SK-N-SH treated with all-trans-retinoic acid at 6 μM for 48 hours (cell line): ENCODE measurements around the gene FHIT.

Experiments used
- ARNTL ChIP-seq: fragments of 450-650 bp; formaldehyde crosslinking; IDR thresholded peaks from 2 replicates; pipeline ENCODE4 v1.5.0; 2020; ENCODE audit warnings: low read depth, mild to moderate bottlenecking, moderate library complexity, borderline replicate concordance
- BACH2 ChIP-seq: fragments of 250-450 bp; sonication (Bioruptor Pico); IDR thresholded peaks from 2 replicates; pipeline ENCODE4 v1.9.0; 2021; ENCODE audit warnings: mild to moderate bottlenecking, borderline replicate concordance
- CSRNP3 ChIP-seq: fragments of 250-450 bp; sonication (Bioruptor Pico); IDR thresholded peaks from 2 replicates; pipeline ENCODE4 v1.5.1; 2021; ENCODE audit warnings: mild to moderate bottlenecking, moderate library complexity
- ISL1 ChIP-seq: fragments of 250-450 bp; sonication (Bioruptor Pico); IDR thresholded peaks from 2 replicates; pipeline ENCODE4 v2.1.2; 2022; ENCODE audit warnings: mild to moderate bottlenecking, moderate library complexity
- PATZ1 ChIP-seq: fragments of 250-450 bp; sonication (Bioruptor Pico); IDR thresholded peaks from 2 replicates; pipeline ENCODE4 v1.8.0; 2020; ENCODE audit warnings: mild to moderate bottlenecking, moderate library complexity, borderline replicate concordance
- PPARA ChIP-seq: fragments of 250-450 bp; sonication (Bioruptor Pico); IDR thresholded peaks from 2 replicates; pipeline ENCODE4 v1.5.0; 2020; ENCODE audit warnings: mild to moderate bottlenecking, borderline replicate concordance
- RARB ChIP-seq: fragments of 250-450 bp; sonication (Bioruptor Pico); IDR thresholded peaks from 2 replicates; pipeline ENCODE4 v1.8.0; 2021; ENCODE audit warnings: mild to moderate bottlenecking, moderate library complexity
- TOX ChIP-seq: fragments of 250-450 bp; sonication (Bioruptor Pico); IDR thresholded peaks from 2 replicates; pipeline ENCODE4 v1.8.0; 2021; ENCODE audit warnings: mild to moderate bottlenecking, moderate library complexity, borderline replicate concordance
- ZNF565 ChIP-seq: fragments of 450-650 bp; formaldehyde crosslinking; conservative IDR thresholded peaks from 2 replicates; pipeline ENCODE4 v1.5.0; 2020; ENCODE audit warnings: low read depth, mild to moderate bottlenecking, moderate library complexity
- ZNF8 ChIP-seq: fragments of 450-650 bp; formaldehyde crosslinking; IDR thresholded peaks from 2 replicates; pipeline ENCODE4 v1.5.0; 2020; ENCODE audit warnings: mild to moderate bottlenecking, moderate library complexity
- TF ChIP-seq, protein P1 (sequence below): fragments of 250-450 bp; sonication (Bioruptor Pico); IDR thresholded peaks from 2 replicates; pipeline ENCODE4 v1.5.1; 2020; ENCODE audit warnings: low read depth, mild to moderate bottlenecking, moderate library complexity

GRCh38 chr3:61239871-61240270 is 11.4 kb downstream of the FHIT start:
- TF ChIP-seq ZNF565 (CRISPR knock-in tag) (no peak), PPARA (no peak), ARNTL (CRISPR knock-in tag) (no peak), ISL1 (CRISPR knock-in tag) (no peak), PATZ1 (CRISPR knock-in tag) (no peak), CSRNP3 (CRISPR knock-in tag) (no peak), BACH2 (no peak), RARB (CRISPR knock-in tag) (no peak), TOX (no peak), ZNF8 (CRISPR knock-in tag) (no peak)
- TF ChIP-seq, protein P1, sequence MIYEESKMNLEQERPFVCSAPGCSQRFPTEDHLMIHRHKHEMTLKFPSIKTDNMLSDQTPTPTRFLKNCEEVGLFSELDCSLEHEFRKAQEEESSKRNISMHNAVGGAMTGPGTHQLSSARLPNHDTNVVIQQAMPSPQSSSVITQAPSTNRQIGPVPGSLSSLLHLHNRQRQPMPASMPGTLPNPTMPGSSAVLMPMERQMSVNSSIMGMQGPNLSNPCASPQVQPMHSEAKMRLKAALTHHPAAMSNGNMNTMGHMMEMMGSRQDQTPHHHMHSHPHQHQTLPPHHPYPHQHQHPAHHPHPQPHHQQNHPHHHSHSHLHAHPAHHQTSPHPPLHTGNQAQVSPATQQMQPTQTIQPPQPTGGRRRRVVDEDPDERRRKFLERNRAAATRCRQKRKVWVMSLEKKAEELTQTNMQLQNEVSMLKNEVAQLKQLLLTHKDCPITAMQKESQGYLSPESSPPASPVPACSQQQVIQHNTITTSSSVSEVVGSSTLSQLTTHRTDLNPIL (CRISPR knock-in tag), result no peak
